ENCODE results near the gene SCGB3A2.
A peak's percentile ranks its signal among the peaks of the same experiment; 100 is the strongest.

DNA sequence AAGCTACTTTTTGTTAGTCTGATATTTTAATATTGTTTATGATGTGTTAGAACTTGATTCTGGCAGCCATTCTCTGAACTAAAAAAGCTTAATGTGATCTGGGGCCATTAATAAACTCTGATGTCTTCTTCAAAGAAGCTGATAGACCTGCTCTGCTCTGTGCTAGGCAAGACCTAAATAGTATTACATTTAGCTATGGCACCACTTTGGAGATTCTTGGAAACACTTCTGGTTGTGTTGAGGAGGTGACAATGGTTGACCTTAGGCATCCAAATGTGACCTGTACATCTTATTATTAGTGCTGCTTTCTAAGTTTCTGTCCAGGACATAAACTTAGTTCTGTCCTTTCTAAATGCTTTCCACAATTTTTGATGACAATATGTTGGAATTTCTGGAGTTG, 21.7 kb upstream of the SCGB3A2 start:
- TF ChIP-seq POLR2A (IDR thresholded peaks at IDR 0.05; ENCODE audit: control extremely low read depth in 1 of 2, low read depth in 2 of 2, low read length in 2 of 2) (peak; percentile 72 to 73; a peak in 1 of 3 replicates), ATF3 (IDR thresholded peaks at IDR 0.05; ENCODE audit: insufficient read depth, low read depth, low read length) (no peak), SP1 (IDR thresholded peaks at IDR 0.05; ENCODE audit: low read depth, low read length) (no peak), RFX5 (IDR thresholded peaks at IDR 0.05; ENCODE audit: borderline replicate concordance, low read depth, low read length) (no peak), PHF8 (conservative IDR thresholded peaks at IDR 0.05; ENCODE audit: low read depth, low read length) (no peak), GABPA (IDR thresholded peaks at IDR 0.05; ENCODE audit: borderline replicate concordance, insufficient read depth, low read length) (no peak)
- TF ChIP-seq, protein P1, sequence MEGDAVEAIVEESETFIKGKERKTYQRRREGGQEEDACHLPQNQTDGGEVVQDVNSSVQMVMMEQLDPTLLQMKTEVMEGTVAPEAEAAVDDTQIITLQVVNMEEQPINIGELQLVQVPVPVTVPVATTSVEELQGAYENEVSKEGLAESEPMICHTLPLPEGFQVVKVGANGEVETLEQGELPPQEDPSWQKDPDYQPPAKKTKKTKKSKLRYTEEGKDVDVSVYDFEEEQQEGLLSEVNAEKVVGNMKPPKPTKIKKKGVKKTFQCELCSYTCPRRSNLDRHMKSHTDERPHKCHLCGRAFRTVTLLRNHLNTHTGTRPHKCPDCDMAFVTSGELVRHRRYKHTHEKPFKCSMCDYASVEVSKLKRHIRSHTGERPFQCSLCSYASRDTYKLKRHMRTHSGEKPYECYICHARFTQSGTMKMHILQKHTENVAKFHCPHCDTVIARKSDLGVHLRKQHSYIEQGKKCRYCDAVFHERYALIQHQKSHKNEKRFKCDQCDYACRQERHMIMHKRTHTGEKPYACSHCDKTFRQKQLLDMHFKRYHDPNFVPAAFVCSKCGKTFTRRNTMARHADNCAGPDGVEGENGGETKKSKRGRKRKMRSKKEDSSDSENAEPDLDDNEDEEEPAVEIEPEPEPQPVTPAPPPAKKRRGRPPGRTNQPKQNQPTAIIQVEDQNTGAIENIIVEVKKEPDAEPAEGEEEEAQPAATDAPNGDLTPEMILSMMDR (IDR thresholded peaks at IDR 0.05; ENCODE audit: control extremely low read depth in 1 of 3, insufficient read depth in 1 of 3, low read depth in 1 of 3, low read length in 3 of 3) = no peak
- TF ChIP-seq, protein P2, sequence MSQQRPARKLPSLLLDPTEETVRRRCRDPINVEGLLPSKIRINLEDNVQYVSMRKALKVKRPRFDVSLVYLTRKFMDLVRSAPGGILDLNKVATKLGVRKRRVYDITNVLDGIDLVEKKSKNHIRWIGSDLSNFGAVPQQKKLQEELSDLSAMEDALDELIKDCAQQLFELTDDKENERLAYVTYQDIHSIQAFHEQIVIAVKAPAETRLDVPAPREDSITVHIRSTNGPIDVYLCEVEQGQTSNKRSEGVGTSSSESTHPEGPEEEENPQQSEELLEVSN (IDR thresholded peaks at IDR 0.05) = no peak
